Measurements from ENCODE around the gene ARHGAP24.

DNA sequence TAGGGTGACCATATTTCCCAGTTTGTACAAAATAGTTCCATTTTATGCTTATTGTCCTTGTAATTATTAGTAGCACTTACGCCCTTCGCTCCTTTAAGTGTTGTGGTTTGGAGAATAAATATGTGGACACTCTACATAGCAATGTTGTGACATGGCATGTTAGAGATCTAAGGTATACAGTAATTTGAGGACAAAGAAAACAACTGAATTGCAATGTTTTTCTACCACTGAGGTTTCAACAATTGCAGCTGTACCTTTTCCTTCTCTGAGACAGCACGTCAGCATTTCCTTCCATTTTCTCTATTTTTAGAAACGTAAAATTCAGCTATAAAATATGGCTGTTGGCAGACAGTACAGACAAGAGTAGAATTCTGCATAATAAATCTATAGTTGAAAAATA is 561.8 kb downstream of the ARHGAP24 start:
- TF ChIP-seq, protein P1, sequence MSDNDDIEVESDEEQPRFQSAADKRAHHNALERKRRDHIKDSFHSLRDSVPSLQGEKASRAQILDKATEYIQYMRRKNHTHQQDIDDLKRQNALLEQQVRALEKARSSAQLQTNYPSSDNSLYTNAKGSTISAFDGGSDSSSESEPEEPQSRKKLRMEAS (IDR thresholded peaks at IDR 0.05), result no peak
- TF ChIP-seq, protein P2, sequence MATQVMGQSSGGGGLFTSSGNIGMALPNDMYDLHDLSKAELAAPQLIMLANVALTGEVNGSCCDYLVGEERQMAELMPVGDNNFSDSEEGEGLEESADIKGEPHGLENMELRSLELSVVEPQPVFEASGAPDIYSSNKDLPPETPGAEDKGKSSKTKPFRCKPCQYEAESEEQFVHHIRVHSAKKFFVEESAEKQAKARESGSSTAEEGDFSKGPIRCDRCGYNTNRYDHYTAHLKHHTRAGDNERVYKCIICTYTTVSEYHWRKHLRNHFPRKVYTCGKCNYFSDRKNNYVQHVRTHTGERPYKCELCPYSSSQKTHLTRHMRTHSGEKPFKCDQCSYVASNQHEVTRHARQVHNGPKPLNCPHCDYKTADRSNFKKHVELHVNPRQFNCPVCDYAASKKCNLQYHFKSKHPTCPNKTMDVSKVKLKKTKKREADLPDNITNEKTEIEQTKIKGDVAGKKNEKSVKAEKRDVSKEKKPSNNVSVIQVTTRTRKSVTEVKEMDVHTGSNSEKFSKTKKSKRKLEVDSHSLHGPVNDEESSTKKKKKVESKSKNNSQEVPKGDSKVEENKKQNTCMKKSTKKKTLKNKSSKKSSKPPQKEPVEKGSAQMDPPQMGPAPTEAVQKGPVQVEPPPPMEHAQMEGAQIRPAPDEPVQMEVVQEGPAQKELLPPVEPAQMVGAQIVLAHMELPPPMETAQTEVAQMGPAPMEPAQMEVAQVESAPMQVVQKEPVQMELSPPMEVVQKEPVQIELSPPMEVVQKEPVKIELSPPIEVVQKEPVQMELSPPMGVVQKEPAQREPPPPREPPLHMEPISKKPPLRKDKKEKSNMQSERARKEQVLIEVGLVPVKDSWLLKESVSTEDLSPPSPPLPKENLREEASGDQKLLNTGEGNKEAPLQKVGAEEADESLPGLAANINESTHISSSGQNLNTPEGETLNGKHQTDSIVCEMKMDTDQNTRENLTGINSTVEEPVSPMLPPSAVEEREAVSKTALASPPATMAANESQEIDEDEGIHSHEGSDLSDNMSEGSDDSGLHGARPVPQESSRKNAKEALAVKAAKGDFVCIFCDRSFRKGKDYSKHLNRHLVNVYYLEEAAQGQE (IDR thresholded peaks at IDR 0.05; ENCODE audit: low read depth), result no peak
- no peak for TF ChIP-seq EP300 (IDR thresholded peaks at IDR 0.05; ENCODE audit: borderline replicate concordance)
- TF ChIP-seq NFIC (IDR thresholded peaks at IDR 0.05), result no peak
- TF ChIP-seq TAF1 (IDR thresholded peaks at IDR 0.05; ENCODE audit: low read depth), result no peak
- no peak for TF ChIP-seq RAD21 (IDR thresholded peaks at IDR 0.05; ENCODE audit: low read depth)
- TF ChIP-seq CREB1 (IDR thresholded peaks at IDR 0.05; ENCODE audit: low read depth), result no peak
- no peak for TF ChIP-seq TCF12 (IDR thresholded peaks at IDR 0.05; ENCODE audit: low read depth)
- no peak for TF ChIP-seq EGR1 (IDR thresholded peaks at IDR 0.05)
- TF ChIP-seq FOXM1 (IDR thresholded peaks at IDR 0.05; ENCODE audit: borderline replicate concordance, low read depth), result no peak
- no peak for TF ChIP-seq YY1 (IDR thresholded peaks at IDR 0.05; ENCODE audit: low read depth)
- no peak for TF ChIP-seq CEBPB (IDR thresholded peaks at IDR 0.05)
- TF ChIP-seq TEAD4 (IDR thresholded peaks at IDR 0.05), result no peak
- no peak for TF ChIP-seq ZBTB7A (IDR thresholded peaks at IDR 0.05; ENCODE audit: low read depth)
